Keratinocyte (primary cell): Measurements from ENCODE around the gene RER1.

ENCODE experiments used
- EZH2 ChIP-seq: IDR thresholded peaks from one replicate; pipeline ENCODE4 v1.6.1; 2012; ENCODE audit warnings: inconsistent platforms, mild to moderate bottlenecking, low read length, moderate library complexity
- TF ChIP-seq, protein P1 (sequence below), 3 experiments: IDR thresholded peaks in 1 of 3; conservative IDR thresholded peaks in 1 of 3; optimal IDR thresholded peaks in 1 of 3; 2 replicates in 2 of 3; 3 replicates in 1 of 3; pipeline versions ENCODE3 to v1.5.1; 2011; ENCODE audit warnings: low read length in 3 of 3, mild to moderate bottlenecking in 3 of 3, moderate library complexity in 2 of 3, control low read depth in 1 of 3, inconsistent platforms in 1 of 3; ENCODE audit not compliant: insufficient read depth in 2 of 3; ENCODE audit errors: extremely low read depth in 1 of 3

DNA sequence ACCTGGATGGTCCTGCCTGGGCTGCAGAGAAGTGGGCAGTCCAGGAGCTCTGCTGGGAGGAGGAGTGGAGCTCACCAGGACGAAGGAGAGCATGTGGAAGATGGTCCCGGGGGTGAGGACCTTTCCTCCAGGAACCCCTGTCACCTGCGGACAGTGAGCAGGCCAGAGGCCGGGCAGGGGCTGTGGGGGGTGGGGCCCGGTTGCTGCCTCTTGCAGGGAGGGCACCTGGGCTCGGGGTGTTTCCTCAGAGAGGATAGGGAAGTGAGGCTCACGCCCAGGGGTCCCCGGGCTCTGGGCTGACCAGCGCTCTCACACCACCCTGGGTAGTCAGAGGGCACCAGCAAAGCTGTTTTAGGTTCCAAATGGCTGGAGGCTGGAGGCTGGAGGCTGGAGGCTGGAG lies 43.5 kb downstream of the RER1 start:
- TF ChIP-seq, protein P1, sequence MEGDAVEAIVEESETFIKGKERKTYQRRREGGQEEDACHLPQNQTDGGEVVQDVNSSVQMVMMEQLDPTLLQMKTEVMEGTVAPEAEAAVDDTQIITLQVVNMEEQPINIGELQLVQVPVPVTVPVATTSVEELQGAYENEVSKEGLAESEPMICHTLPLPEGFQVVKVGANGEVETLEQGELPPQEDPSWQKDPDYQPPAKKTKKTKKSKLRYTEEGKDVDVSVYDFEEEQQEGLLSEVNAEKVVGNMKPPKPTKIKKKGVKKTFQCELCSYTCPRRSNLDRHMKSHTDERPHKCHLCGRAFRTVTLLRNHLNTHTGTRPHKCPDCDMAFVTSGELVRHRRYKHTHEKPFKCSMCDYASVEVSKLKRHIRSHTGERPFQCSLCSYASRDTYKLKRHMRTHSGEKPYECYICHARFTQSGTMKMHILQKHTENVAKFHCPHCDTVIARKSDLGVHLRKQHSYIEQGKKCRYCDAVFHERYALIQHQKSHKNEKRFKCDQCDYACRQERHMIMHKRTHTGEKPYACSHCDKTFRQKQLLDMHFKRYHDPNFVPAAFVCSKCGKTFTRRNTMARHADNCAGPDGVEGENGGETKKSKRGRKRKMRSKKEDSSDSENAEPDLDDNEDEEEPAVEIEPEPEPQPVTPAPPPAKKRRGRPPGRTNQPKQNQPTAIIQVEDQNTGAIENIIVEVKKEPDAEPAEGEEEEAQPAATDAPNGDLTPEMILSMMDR (optimal IDR thresholded peaks at IDR 0.05 in 1 of 3, IDR thresholded peaks at IDR 0.05 in 1 of 3, conservative IDR thresholded peaks at IDR 0.05 in 1 of 3; ENCODE audit: extremely low read depth in 1 of 3, insufficient read depth in 2 of 3, low read length in 3 of 3) = no peak
- TF ChIP-seq EZH2 = no peak
